Neural cell (in vitro differentiated cells): ENCODE measurements around the gene ENOSF1. TPM values are rescaled to one million over a fixed set of nuclear protein-coding genes. Genes with fewer than 3 reads are reported as not detected.

Experiments used
- H2AFZ ChIP-seq: fragments of 200-600, 300-800 bp; sonication (generic), shearing (Covaris generic); 2 replicates; pipeline ENCODE4 v1.6.0; 2014; ENCODE audit warnings: low read depth, mild to moderate bottlenecking, antibody characterized with exemption, low read length, moderate library complexity
- H3F3A ChIP-seq: fragments of 200-600 bp; shearing (Covaris generic); 2 replicates; pipeline ENCODE4 v1.6.1; 2016; ENCODE audit warnings: mild to moderate bottlenecking, moderate library complexity, mixed read lengths, antibody characterized with exemption, low read length; ENCODE audit not compliant: insufficient read depth, poor library complexity, severe bottlenecking
- H3K27ac ChIP-seq: fragments of 200-600, 300-800 bp; sonication (generic), shearing (Covaris generic); 2 replicates; pipeline ENCODE4 v1.5.1; 2014; ENCODE audit warnings: mild to moderate bottlenecking, low read length, moderate library complexity
- H3K27me3 ChIP-seq: fragments of 300-800, 200-600 bp; sonication (generic), shearing (Covaris generic); 2 replicates; pipeline ENCODE4 v1.6.0; 2014; ENCODE audit warnings: mild to moderate bottlenecking, low read depth, low read length, moderate library complexity; ENCODE audit not compliant: insufficient read depth
- H3K36me3 ChIP-seq: fragments of 300-800, 200-600 bp; sonication (generic), shearing (Covaris generic); 2 replicates; pipeline ENCODE4 v1.5.1; 2014; ENCODE audit warnings: mild to moderate bottlenecking, antibody characterized with exemption, low read length, moderate library complexity; ENCODE audit not compliant: insufficient read depth
- H3K4me2 ChIP-seq: fragments of 300-800, 200-600 bp; sonication (generic), shearing (Covaris generic); 2 replicates; pipeline ENCODE4 v1.6.0; 2014; ENCODE audit warnings: mild to moderate bottlenecking, low read length
- H3K4me3 ChIP-seq: fragments of 300-800, 200-600 bp; sonication (generic), shearing (Covaris generic); 2 replicates; pipeline ENCODE4 v1.5.1; 2014; ENCODE audit warnings: mild to moderate bottlenecking, low read length, moderate library complexity
- H3K79me2 ChIP-seq: fragments of 200-600 bp; shearing (Covaris generic); replicated peaks from 2 replicates; pipeline ENCODE4 v1.6.0; 2014; ENCODE audit warnings: mild to moderate bottlenecking, low read length, moderate library complexity; ENCODE audit not compliant: insufficient read depth
- H3K9ac ChIP-seq: fragments of 300-800, 200-600 bp; sonication (generic), shearing (Covaris generic); 2 replicates; pipeline ENCODE4 v1.6.1; 2016; ENCODE audit warnings: mild to moderate bottlenecking, low read length, mixed read lengths
- H3K9me2 ChIP-seq: fragments of 200-600 bp; shearing (Covaris generic); 2 replicates; pipeline ENCODE4 v1.6.1; 2016; ENCODE audit warnings: mild to moderate bottlenecking, low read length, mixed read lengths; ENCODE audit not compliant: insufficient read depth
- H3K9me3 ChIP-seq: fragments of 200-600, 300-800 bp; sonication (generic), shearing (Covaris generic); 2 replicates; pipeline ENCODE4 v1.6.1; 2016; ENCODE audit warnings: mild to moderate bottlenecking, mixed run types, low read length, moderate library complexity, mixed read lengths
- H4K20me1 ChIP-seq: fragments of 200-600 bp; shearing (Covaris generic); 2 replicates; pipeline ENCODE4 v1.6.1; 2016; ENCODE audit warnings: mild to moderate bottlenecking, mixed run types; ENCODE audit not compliant: insufficient read depth
- EP300 ChIP-seq: fragments of 450-650 bp; conservative IDR thresholded peaks from 2 replicates; pipeline ENCODE4 v1.6.1; 2014; ENCODE audit warnings: antibody characterized with exemption, mild to moderate bottlenecking, moderate library complexity; ENCODE audit not compliant: poor library complexity, severe bottlenecking
- EZH2 ChIP-seq: fragments of 200-600, 300-800 bp; shearing (Covaris generic), sonication (generic); IDR thresholded peaks from 2 replicates; pipeline ENCODE4 v1.6.1; 2014; ENCODE audit warnings: antibody characterized with exemption, low read length, borderline replicate concordance, mild to moderate bottlenecking; ENCODE audit not compliant: insufficient read depth, poor library complexity, severe bottlenecking
- MXI1 ChIP-seq: fragments of 450-650 bp; conservative IDR thresholded peaks from 2 replicates; pipeline ENCODE4 v1.6.1; 2014; ENCODE audit warnings: antibody characterized with exemption, mild to moderate bottlenecking; ENCODE audit not compliant: poor library complexity, severe bottlenecking
- POLR2AphosphoS5 ChIP-seq: IDR thresholded peaks from 2 replicates; pipeline ENCODE4 v1.6.1; 2012
- RAD21 ChIP-seq: fragments of 450-650 bp; conservative IDR thresholded peaks from 2 replicates; pipeline ENCODE4 v1.6.1; 2014; ENCODE audit warnings: antibody characterized with exemption, mild to moderate bottlenecking, moderate library complexity
- SMC3 ChIP-seq: fragments of 450-650 bp; conservative IDR thresholded peaks from 2 replicates; pipeline ENCODE4 v1.6.1; 2014; ENCODE audit warnings: antibody characterized with exemption, mild to moderate bottlenecking, moderate library complexity; ENCODE audit not compliant: poor library complexity
- TAF1 ChIP-seq: IDR thresholded peaks from 2 replicates; pipeline ENCODE4 v1.6.1; 2012; ENCODE audit warnings: low read depth
- polyA plus RNA-seq: library from polyadenylated mRNA; depleted of rRNA; stranded (reverse); fragments of >200 nt; gene quantifications from 2 replicates; pipeline ENCODE4 v1.2.3, GENCODE V29; 2014
- TF ChIP-seq, protein P1 (sequence below): IDR thresholded peaks from 2 replicates; pipeline ENCODE4 v1.6.1; 2012; ENCODE audit warnings: borderline replicate concordance
- TF ChIP-seq, protein P2 (sequence below): fragments of 450-650 bp; IDR thresholded peaks from 2 replicates; pipeline ENCODE4 v1.5.1; 2014; ENCODE audit warnings: antibody characterized with exemption, mild to moderate bottlenecking, moderate library complexity; ENCODE audit not compliant: poor library complexity, severe bottlenecking

The ENOSF1 gene
- polyA plus RNA-seq, 1 donor from 2014 or later: 9.0 TPM

DNA sequence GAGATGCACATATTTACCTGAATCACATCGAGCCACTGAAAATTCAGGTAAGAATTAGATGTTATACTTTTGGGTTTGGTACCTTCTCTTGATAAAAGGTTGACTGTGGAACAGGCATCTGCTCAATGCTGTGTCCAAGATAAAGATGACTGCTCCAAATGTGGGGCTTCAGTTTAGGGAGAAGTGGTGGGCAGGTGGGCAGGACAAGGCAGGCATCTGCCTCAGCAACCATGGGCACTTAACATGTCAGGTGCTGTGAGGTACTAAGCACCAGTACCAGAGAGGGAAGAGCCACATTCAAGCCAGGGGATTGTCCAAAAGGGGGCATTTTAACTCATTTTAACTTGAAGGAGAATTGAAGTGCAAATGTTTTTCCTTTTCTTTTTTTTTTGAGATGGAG is 41.0 kb downstream of the ENOSF1 start:
- Histone ChIP-seq H3F3A (no peaks in the 10 kb centered on the region), H3K9me2 (no peaks in the 10 kb centered on the region), H2AFZ (no peak overlapping the region), H4K20me1 (no peaks in the 10 kb centered on the region), H3K27ac (no peak overlapping the region), H3K4me3 (no peak overlapping the region), H3K9me3 (no peaks in the 10 kb centered on the region), H3K4me2 (no peak overlapping the region), H3K36me3 (no peaks in the 10 kb centered on the region), H3K27me3 (no peaks in the 10 kb centered on the region), H3K9ac (no peak overlapping the region), H3K79me2 (peaks cover 1% of the 10 kb centered on the region)
- no peak for TF ChIP-seq EP300
- TF ChIP-seq, protein P1, sequence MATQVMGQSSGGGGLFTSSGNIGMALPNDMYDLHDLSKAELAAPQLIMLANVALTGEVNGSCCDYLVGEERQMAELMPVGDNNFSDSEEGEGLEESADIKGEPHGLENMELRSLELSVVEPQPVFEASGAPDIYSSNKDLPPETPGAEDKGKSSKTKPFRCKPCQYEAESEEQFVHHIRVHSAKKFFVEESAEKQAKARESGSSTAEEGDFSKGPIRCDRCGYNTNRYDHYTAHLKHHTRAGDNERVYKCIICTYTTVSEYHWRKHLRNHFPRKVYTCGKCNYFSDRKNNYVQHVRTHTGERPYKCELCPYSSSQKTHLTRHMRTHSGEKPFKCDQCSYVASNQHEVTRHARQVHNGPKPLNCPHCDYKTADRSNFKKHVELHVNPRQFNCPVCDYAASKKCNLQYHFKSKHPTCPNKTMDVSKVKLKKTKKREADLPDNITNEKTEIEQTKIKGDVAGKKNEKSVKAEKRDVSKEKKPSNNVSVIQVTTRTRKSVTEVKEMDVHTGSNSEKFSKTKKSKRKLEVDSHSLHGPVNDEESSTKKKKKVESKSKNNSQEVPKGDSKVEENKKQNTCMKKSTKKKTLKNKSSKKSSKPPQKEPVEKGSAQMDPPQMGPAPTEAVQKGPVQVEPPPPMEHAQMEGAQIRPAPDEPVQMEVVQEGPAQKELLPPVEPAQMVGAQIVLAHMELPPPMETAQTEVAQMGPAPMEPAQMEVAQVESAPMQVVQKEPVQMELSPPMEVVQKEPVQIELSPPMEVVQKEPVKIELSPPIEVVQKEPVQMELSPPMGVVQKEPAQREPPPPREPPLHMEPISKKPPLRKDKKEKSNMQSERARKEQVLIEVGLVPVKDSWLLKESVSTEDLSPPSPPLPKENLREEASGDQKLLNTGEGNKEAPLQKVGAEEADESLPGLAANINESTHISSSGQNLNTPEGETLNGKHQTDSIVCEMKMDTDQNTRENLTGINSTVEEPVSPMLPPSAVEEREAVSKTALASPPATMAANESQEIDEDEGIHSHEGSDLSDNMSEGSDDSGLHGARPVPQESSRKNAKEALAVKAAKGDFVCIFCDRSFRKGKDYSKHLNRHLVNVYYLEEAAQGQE: no peak
- TF ChIP-seq SMC3: no peak
- TF ChIP-seq, protein P2, sequence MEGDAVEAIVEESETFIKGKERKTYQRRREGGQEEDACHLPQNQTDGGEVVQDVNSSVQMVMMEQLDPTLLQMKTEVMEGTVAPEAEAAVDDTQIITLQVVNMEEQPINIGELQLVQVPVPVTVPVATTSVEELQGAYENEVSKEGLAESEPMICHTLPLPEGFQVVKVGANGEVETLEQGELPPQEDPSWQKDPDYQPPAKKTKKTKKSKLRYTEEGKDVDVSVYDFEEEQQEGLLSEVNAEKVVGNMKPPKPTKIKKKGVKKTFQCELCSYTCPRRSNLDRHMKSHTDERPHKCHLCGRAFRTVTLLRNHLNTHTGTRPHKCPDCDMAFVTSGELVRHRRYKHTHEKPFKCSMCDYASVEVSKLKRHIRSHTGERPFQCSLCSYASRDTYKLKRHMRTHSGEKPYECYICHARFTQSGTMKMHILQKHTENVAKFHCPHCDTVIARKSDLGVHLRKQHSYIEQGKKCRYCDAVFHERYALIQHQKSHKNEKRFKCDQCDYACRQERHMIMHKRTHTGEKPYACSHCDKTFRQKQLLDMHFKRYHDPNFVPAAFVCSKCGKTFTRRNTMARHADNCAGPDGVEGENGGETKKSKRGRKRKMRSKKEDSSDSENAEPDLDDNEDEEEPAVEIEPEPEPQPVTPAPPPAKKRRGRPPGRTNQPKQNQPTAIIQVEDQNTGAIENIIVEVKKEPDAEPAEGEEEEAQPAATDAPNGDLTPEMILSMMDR: no peak
- TF ChIP-seq POLR2AphosphoS5: no peak
- no peak for TF ChIP-seq TAF1
- TF ChIP-seq EZH2: no peak
- TF ChIP-seq RAD21: no peak
- no peak for TF ChIP-seq MXI1

DNA sequence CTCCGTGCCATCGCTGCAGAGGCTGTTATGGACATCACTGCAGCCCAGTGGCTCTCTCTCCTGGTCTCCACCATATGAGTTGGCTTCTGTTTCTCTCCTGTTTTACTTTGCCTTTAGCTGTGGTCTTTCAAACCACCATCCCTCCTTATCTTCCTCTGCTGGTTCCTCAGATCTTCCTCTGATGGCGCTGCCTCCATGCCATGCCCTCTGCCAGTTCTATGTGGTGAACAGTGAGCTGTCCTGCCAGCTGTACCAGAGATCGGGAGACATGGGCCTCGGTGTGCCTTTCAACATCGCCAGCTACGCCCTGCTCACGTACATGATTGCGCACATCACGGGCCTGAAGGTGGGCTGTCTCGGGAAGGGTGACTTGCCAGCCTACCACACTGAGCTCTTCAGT is 41.9 kb downstream of the ENOSF1 start:
- Histone ChIP-seq H3K9me3 (no peaks in the 10 kb centered on the region), H3K9me2 (no peaks in the 10 kb centered on the region), H3K27me3 (no peaks in the 10 kb centered on the region), H3K4me2 (no peak overlapping the region), H3K27ac (no peak overlapping the region), H4K20me1 (no peaks in the 10 kb centered on the region), H3F3A (no peaks in the 10 kb centered on the region), H2AFZ (no peak overlapping the region), H3K9ac (no peak overlapping the region), H3K79me2 (peaks cover 3% of the 10 kb centered on the region), H3K4me3 (no peak overlapping the region), H3K36me3 (no peaks in the 10 kb centered on the region)
- TF ChIP-seq SMC3 (no peak), POLR2AphosphoS5 (no peak), TAF1 (no peak), EP300 (no peak)
- TF ChIP-seq, protein P2: no peak
